B cell (primary cell): Measurements from ENCODE around the gene APPBP2.

Experiments
- EZH2 ChIP-seq: IDR thresholded peaks from 2 replicates; pipeline ENCODE4 v1.6.1; 2012; ENCODE audit warnings: borderline replicate concordance, low read depth, mild to moderate bottlenecking, moderate library complexity, low read length; ENCODE audit not compliant: insufficient read depth, poor library complexity, severe bottlenecking
- TF ChIP-seq, protein P1 (sequence below): fragments of 200-600 bp; IDR thresholded peaks from one replicate; pipeline ENCODE4 v1.8.0; 2022; ENCODE audit warnings: antibody characterized with exemption, mild to moderate bottlenecking

DNA sequence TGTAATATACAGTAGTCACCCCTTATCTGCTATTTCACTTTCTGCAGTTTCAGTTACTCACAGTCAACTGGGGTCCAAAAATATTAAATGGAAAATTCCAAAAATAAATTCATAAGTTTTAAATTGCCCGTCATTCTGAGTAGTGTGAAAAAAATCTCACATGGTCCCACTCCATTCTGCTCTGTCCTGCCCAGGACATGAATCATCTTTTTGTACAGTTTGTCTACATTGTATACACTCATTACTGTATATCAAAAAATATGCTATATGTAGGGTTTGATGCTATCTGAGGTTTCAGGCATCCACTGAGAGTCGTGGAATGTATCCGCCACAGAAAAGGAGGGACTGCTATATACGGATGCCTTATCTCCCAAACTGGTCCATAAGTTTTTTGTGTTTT, 16.0 kb upstream of the APPBP2 start:
- TF ChIP-seq, protein P1, sequence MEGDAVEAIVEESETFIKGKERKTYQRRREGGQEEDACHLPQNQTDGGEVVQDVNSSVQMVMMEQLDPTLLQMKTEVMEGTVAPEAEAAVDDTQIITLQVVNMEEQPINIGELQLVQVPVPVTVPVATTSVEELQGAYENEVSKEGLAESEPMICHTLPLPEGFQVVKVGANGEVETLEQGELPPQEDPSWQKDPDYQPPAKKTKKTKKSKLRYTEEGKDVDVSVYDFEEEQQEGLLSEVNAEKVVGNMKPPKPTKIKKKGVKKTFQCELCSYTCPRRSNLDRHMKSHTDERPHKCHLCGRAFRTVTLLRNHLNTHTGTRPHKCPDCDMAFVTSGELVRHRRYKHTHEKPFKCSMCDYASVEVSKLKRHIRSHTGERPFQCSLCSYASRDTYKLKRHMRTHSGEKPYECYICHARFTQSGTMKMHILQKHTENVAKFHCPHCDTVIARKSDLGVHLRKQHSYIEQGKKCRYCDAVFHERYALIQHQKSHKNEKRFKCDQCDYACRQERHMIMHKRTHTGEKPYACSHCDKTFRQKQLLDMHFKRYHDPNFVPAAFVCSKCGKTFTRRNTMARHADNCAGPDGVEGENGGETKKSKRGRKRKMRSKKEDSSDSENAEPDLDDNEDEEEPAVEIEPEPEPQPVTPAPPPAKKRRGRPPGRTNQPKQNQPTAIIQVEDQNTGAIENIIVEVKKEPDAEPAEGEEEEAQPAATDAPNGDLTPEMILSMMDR, result no peak
- TF ChIP-seq EZH2, result no peak
